Measurements from ENCODE around the gene LRCH4. TPM values are rescaled to one million over a fixed set of nuclear protein-coding genes. Genes with fewer than 3 reads are reported as not detected.

Gene LRCH4
- total RNA-seq, 4 donors from 2014 or later, result 55.0 to 107 (median 76.6) TPM

GRCh38 chr7:100571829-100572116 lies 14.2 kb downstream of the LRCH4 start:
- H3K4me1 ChIP-seq, result peaks cover 12 to 18% of the 10 kb centered on the region in 2 donors
- intact Hi-C loops (cut with DNase I), result no loop called here
- 83 to 95% methylated on average over 2 of the region's 2 CpGs for WGBS, 2 donors

DNA sequence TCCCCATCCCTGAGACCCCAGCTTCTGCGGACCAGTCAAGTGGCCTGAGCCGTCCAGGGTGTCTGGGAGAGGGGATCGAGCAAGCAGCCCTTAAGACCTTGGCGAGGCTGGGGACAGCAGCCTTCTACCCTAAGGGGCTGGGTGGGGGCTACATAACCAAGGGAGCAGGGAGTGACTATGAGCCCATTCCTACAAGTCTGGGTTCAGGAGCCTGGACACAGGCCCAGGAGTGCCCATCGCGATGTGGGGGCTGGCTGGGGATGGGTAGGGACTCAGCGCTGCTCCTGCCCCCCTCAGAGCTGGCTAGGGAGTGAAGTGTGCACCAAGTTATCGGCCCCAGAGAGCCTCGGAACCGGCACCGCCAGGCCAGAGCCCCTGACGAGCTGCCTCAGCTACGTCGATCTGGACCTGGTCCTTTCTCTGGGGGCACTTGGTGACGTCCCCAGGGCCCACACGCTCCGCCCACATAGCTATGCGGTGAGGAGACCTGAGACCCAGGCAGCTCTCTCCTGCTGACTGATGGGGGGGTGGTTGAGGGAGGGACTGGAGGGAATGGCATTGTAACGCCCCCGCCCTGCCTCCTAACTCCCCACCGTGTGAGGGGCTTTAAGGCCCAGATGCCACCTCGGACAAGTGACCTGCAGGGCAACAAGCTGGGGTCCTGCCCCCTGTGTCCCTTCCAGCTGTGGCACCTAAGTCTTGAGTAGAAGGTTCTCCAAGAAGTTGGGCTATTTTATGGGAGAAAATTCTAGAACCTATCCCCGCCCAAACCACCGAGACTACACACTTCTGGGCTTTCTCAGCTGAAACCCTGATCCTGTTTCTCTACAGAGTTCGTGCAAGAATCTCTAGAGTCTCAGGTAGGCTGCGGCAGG lies 14.7 kb downstream of the LRCH4 start:
- H3K4me1 ChIP-seq, result peaks cover 12 to 18% of the 10 kb centered on the region in 2 donors
- no peak overlapping the region for H3K27ac ChIP-seq
- H3K27me3 ChIP-seq, result no peaks in the 10 kb centered on the region
- no peak for TF ChIP-seq POLR2A (IDR thresholded peaks at IDR 0.05)
- TF ChIP-seq, protein P1, sequence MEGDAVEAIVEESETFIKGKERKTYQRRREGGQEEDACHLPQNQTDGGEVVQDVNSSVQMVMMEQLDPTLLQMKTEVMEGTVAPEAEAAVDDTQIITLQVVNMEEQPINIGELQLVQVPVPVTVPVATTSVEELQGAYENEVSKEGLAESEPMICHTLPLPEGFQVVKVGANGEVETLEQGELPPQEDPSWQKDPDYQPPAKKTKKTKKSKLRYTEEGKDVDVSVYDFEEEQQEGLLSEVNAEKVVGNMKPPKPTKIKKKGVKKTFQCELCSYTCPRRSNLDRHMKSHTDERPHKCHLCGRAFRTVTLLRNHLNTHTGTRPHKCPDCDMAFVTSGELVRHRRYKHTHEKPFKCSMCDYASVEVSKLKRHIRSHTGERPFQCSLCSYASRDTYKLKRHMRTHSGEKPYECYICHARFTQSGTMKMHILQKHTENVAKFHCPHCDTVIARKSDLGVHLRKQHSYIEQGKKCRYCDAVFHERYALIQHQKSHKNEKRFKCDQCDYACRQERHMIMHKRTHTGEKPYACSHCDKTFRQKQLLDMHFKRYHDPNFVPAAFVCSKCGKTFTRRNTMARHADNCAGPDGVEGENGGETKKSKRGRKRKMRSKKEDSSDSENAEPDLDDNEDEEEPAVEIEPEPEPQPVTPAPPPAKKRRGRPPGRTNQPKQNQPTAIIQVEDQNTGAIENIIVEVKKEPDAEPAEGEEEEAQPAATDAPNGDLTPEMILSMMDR (IDR thresholded peaks at IDR 0.05), result no peak
- H3K4me3 ChIP-seq (replicated peaks in 1 of 3), result no peak overlapping the region
- intact Hi-C loops (cut with DNase I), result no loop called here
- DNase-seq, result no peak
- peaks cover 16% of the 10 kb centered on the region in 2 donors for H3K36me3 ChIP-seq
- H3K9me3 ChIP-seq, result no peaks in the 10 kb centered on the region
- 71 to 76% methylated on average over 14 to 18 of the region's 26 CpGs for WGBS, 2 donors

More at GRCh38 chr7:100571829-100572116, 14.2 kb downstream of the LRCH4 start:
- H3K4me3 ChIP-seq (replicated peaks in 1 of 3), result no peak overlapping the region
- peaks cover 22% of the 10 kb centered on the region in 2 donors for H3K36me3 ChIP-seq
- TF ChIP-seq, protein P1 (IDR thresholded peaks at IDR 0.05), result no peak
- no peak for TF ChIP-seq POLR2A (IDR thresholded peaks at IDR 0.05)
- no peaks in the 10 kb centered on the region for H3K9me3 ChIP-seq
- H3K27ac ChIP-seq, result no peak overlapping the region
- H3K27me3 ChIP-seq, result no peaks in the 10 kb centered on the region
- DNase-seq, result peak; percentile 62 to 70

- no peaks in the 10 kb centered on the region for H3K27me3 ChIP-seq
- H3K9me3 ChIP-seq, result no peaks in the 10 kb centered on the region
- H3K4me3 ChIP-seq (replicated peaks in 1 of 3), result peak overlapping the region in 1 of 3 donors; percentile 29
- peak; percentile 62 to 72 for DNase-seq
- TF ChIP-seq POLR2A (IDR thresholded peaks at IDR 0.05), result peak in 1 of 2 donors; percentile 15
- TF ChIP-seq, protein P1 (IDR thresholded peaks at IDR 0.05), result peak in 3 of 6 experiments; percentile 20 to 39 (median 35)
- H3K4me1 ChIP-seq, result peaks cover 12 to 18% of the 10 kb centered on the region in 2 donors
- 42 to 65% methylated on average over 11 to 26 of the region's 36 CpGs for WGBS, 2 donors
- H3K27ac ChIP-seq, result peak overlapping the region in 2 of 3 donors; percentile 0 to 46
- H3K36me3 ChIP-seq, result peaks cover 0 to 3% of the 10 kb centered on the region in 2 donors
- intact Hi-C loops (cut with DNase I), result loop anchor here (5.0 kb wide), 1 partner anchor 118 kb away; no protein-coding TSS in a partner anchor
These were observed 16.8 kb downstream of the LRCH4 start for GRCh38 chr7:100568896-100569844.

DNA sequence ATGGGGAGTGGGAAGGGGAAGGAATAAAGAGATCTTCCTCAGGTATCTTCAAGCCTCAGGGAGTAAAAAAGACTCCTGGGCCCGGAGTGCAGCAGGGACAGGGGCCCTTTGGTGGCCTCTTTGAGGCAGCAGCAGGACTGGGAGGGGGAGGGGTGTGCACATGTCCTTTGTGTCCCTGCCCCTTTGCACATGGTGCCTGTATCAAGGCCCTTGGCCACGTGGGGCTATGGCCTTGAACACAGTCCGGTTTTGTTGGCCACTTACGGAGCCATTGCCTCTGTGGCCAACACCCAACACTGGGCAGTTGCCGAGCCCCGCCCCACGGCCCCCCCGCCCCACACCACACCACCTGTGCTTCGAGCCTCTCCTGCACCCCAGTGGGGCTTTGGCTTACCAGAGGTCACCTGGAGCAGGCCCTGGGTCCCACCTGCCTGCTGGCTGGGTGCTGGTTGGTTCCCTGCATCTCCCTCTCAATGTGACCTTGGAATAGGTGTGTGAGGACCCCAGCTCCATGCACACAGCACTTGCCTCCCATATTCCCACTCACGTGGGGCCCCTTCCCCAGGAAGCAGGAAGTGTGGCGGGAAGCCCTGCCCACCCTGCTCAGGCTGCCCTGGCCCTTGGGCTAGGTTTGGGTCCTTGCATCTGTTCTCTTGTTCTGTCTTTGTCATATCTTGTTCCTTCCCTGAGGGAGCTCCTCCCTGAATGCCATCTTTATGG lies 17.6 kb downstream of the LRCH4 start:
- intact Hi-C loops (cut with DNase I), result loop anchor here (5.0 kb wide), 1 partner anchor 119 kb away; no protein-coding TSS in a partner anchor
- TF ChIP-seq POLR2A (IDR thresholded peaks at IDR 0.05), result no peak
- TF ChIP-seq, protein P1 (IDR thresholded peaks at IDR 0.05), result no peak
- Histone ChIP-seq H3K27me3 (no peaks in the 10 kb centered on the region), H3K36me3 (no peaks in the 10 kb centered on the region), H3K9me3 (no peaks in the 10 kb centered on the region), H3K27ac (no peak overlapping the region), H3K4me3 (replicated peaks in 1 of 3) (no peak overlapping the region), H3K4me1 (peaks cover 12 to 20% of the 10 kb centered on the region in 2 donors)
- peak in 1 of 2 donors; percentile 18 for DNase-seq
- 74 to 84% methylated on average over 4 to 6 of the region's 11 CpGs for WGBS, 2 donors

All from thyroid gland (tissue), 4 donors.